AML-193 (cell line): ENCODE results near the gene SLC25A13.

ENCODE experiments used
- DNase-seq, 2 experiments: peaks; one replicate each; lab custom pipeline; 2025; lab: John Stamatoyannopoulos, UW

The SLC25A13 gene

DNA sequence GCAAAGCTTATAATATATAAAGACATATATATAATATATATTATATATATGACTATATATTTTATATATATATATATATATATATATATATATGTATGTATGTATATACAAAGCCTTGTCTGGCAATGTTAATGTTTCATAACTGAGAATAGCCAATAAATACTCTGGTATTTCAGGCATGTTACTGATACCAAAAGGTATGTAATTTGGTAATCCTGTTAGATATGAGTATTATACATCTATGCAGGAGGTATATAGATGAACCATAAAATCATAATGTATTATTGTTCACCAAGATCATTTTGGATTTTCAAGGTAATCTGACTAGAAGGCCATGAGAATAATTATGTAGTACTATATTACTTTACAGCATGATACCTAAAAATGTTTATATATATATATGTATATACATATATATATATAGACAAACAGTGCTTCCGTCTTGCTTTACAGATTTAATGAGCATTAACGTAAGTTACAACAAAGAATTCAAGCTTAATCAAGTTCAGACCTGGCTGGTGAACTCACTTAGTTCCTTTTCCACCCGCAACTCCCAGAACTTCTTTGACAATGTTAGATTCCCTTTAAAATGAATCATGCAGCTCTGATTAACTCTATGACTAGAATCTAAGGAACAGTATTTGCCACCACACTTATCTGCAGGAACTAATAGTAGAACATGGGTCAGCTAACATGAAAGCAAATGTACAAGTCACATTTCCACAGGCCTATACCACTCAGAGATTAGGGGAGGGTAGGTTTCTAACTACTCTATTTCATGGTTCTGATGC lies 82.7 kb downstream of the SLC25A13 start:
- no peak for DNase-seq

GRCh38 chr7:96238474-96238873 lies 83.4 kb downstream of the SLC25A13 start:
- no peak for DNase-seq

- no peak for DNase-seq
These were observed 84.9 kb downstream of the SLC25A13 start for GRCh38 chr7:96237040-96237439.

GRCh38 chr7:96236198-96237039 lies 85.5 kb downstream of the SLC25A13 start:
- DNase-seq = no peak

GRCh38 chr7:96235281-96235680 lies 86.6 kb downstream of the SLC25A13 start:
- DNase-seq = no peak

GRCh38 chr7:96233528-96234154 lies 88.3 kb downstream of the SLC25A13 start:
- no peak for DNase-seq

GRCh38 chr7:96233084-96233483 lies 88.8 kb downstream of the SLC25A13 start:
- DNase-seq = no peak

DNA sequence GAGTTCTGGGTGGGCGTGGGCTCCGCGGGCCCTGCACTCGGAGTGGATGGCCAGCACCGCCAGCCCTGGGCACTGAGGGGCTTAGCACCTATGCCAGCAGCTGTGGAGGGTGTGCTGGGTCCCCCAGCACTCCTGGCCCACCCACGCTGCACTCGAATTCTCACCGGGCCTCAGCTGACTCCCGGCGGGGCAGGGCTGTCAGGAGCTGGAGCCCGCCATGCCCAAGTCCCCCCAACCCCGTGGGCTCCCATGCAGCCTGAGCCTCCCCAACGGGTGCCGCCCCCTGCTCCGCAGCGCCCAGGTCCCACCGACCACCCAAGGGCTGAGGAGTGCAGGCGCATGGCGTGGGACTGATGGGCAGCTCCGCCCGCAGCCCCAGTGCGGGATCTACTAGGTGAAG lies 93.1 kb downstream of the SLC25A13 start:
- DNase-seq = no peak

DNA sequence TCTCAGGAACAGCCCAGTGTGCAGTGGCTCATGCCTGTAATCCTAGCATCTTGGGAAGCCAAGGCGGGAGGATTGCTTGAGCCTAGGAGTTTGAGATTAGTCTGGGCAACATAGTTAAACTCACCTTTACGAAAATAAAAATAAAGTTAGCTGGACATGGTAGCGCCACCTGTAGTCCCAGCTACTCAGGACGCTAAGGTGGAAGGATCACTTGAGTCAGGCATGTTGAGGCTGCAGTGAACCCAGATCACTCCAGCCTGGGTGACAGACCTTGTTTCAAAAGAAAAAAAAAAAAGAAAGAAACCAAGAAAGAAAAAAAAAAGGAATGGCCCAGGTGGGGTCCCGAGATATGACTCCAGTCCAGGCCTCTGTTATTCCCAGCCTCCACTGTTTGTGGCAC lies 96.6 kb downstream of the SLC25A13 start:
- no peak for DNase-seq

DNA sequence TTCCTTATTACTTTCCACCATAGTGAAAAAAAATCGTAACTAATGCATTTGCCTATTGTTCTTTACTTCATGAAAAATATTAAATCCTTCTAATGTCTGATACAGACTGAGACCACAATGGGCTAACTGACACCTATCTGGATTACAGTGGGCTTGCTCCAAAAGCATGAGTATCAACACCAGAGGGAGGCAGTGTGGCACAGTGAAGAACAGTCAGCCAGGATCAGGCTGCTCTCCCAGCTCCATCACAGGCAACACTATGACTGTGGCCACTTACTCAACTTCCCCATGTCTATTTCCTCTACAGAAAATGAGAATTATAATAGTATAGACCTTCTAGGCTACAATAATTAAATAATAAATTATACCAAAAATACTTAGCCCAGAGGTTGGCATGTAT lies 97.2 kb downstream of the SLC25A13 start:
- peak; percentile 72 to 89 for DNase-seq

DNA sequence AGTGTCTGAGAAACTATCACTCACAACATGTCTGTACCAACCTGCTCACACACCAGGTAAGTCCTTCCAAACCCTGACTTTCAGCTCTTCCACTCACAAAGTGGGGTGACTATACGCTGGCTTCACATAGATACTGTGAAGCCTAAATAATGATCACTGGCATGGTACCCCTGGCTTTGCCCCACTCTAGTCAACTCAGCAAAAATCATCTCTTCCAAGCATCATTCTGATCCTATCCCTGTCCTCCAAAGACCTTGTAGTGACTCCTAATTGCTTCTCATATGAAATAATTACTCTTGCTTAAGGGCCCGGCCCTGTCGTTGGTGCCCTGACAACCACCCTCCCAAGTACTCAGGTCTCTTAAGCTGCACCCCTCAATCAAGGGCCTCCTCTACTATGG lies 97.8 kb downstream of the SLC25A13 start:
- DNase-seq = no peak

DNA sequence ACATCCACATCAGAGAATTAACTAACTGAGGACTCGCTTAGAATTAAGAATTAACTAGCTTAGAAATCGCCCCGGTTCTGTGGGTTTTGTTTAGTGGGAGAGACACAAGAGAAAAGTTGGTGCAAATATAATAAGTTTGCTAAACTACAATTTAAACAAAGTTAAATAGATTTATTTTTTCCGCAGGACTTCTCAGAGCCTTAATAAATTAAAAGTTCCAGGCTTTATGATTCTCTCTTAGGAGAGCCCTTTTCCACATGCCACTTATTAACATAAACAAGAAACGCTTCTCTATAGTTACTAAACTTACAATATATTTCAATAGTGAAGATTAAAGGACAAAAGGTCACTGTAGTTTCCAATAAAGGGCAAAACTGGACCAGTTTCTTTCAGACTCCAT lies 100.0 kb downstream of the SLC25A13 start:
- no peak for DNase-seq

DNA sequence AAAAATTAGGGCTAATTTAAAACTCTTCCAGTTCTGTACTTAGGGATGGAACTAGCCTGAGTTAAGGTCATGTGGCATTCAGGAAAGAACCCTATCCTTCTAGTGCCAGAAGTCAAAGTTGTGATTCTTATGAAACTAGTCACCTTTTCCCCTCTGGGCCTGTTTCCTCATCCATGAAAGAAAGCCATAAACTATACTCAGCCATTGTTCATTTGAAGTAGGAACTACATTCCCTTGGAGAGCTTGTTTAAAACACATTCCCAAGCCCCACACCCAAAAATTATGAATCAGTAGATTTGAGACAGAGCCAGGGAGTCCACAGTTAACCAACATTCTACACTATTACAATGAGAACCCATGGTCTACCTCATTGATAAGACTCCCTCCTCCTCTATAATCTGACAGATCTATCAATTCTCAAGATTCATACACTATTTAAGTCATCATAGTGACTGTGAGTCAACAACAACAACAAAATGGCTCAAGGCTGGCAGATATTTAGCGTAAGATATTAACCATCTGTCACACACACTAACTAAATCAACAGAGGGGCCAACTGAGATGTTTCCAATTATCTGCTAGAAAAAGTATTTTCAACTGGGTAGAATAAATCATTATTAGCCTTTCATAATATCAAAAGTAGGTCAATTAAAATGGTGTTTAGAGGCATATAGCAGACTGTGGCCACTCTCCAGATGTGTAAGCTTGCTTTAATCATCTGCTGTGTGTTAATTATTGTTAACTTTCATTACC lies 102.3 kb downstream of the SLC25A13 start:
- DNase-seq = no peak

DNA sequence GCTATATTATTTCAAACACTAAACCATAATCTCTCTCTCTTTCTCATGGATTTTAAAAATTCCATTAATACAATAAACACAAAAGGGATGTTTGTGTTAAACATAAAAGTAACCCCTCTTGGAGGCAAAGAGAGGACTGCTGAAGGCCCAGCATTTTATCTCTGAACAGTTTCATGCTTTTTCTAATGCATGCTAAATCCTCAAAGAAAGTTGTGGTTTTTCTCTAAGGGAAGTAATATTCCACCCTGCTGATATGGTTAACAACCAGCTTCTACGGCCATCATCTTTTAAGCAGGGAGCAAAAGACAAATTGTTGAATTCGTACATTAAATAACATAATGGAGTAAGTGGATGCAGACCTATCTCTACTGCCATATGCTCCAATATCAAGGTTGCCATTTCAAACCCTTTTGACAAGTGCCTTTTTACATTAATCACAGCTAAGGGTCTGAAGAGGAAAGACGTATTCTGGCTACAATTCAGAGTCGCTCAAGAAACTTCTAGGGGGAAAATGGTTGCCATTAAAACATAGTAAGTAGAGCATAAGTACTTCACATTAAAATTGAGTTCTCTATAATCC lies 103.1 kb downstream of the SLC25A13 start:
- no peak for DNase-seq

DNA sequence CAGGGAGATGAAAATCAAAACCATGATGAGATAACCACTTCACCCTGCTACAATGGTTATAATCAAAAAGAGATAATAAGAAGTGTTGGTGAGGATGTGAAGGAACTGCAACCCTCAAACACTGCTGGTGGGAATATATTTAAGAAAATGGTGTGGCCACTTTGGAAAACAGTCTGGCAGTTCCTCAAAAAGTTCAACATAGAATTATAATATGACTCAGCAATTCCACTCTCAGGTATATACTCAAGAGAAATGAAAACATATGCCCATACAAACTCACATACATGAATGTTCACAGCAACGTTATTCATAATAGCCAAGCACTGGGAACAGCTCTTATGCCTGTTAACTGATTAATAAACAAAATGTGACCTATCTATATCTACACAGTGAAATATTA lies 104.8 kb downstream of the SLC25A13 start:
- no peak for DNase-seq

DNA sequence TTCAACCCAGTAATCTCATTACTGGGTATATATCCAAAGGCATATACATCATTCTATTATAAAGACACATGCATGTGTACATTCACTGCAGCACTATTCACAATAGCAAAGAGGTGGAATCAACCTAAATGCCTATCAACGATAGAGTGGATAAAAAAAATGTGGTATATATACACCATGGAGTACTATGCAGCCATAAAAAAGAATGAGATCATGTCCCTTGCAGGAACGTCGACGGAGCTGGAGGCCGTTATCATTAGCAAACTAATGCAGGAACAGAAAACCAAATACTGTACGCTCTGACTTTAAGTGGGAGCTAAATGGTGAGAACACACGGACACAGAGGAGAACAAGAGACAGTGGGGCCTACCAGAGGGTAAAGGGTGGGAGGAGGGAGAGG lies 105.5 kb downstream of the SLC25A13 start:
- no peak for DNase-seq

DNA sequence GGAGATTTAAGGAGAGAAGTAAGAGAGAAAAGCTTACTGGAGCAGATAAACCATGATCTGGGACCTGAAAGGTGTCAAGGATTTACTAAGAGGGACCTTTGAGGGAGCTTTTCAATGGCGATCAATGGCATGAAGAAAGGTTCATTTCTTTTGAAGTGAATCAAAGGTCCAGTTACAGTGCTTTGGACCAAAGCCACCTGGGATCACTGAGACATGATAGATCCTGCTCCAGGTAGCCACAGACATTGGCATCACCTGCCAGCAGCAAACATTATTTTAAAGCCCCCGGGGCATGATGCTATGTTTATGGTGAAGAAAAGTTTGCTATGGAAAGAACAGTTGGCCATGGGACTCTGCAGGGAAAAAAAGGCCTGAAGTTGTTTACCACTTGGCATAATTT lies 109.4 kb downstream of the SLC25A13 start:
- no peak for DNase-seq

DNA sequence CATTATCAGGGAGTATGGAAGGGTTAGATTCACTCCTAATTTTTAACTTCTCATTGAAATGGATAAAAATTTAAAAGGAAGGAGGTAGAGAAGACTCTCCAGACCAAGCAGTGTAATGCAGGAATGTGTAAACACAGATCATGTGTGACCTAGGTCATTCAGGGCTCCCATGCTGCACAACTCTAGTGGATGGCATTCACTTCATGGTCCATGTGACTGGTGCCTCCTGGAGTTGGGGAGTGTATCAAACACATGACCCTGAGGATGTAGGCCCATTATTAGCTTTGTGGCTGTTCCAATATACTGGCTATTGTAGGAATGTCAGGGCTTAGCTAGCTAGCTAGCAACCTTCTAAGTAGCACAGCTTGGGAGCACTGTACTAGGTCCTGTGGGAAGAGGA lies 109.9 kb downstream of the SLC25A13 start:
- no peak for DNase-seq

- no peak for DNase-seq
These were observed 116.2 kb downstream of the SLC25A13 start for GRCh38 chr7:96205665-96206064.

DNA sequence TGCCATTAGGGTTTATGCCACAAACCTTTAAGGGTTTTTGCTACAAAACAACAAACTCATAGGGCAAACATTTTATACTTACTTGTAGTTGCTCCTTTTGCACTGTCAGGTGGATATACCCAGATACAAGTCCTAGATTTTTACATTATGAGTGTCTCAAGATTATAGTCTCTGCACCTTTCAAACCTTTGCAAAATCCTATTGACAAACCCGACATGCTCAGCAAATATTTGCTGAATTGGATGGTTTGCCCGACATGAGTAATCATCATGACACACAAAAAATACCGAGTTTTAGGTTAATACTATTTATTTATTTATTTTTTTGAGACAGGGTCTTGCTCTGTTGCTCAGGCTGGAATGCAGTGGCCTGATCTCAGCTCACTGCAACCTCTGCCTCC lies 117.3 kb downstream of the SLC25A13 start:
- no peak for DNase-seq

GRCh38 chr7:96203786-96204185 lies 118.1 kb downstream of the SLC25A13 start:
- DNase-seq = no peak

- DNase-seq = no peak
These were observed 119.8 kb downstream of the SLC25A13 start for GRCh38 chr7:96202102-96202501.
